NCI-H2107 (cell line): ENCODE data around the gene EXOSC7.

Source experiments
- DNase-seq: peaks from one replicate; lab custom pipeline; 2025; lab: John Stamatoyannopoulos, UW

Gene EXOSC7

DNA sequence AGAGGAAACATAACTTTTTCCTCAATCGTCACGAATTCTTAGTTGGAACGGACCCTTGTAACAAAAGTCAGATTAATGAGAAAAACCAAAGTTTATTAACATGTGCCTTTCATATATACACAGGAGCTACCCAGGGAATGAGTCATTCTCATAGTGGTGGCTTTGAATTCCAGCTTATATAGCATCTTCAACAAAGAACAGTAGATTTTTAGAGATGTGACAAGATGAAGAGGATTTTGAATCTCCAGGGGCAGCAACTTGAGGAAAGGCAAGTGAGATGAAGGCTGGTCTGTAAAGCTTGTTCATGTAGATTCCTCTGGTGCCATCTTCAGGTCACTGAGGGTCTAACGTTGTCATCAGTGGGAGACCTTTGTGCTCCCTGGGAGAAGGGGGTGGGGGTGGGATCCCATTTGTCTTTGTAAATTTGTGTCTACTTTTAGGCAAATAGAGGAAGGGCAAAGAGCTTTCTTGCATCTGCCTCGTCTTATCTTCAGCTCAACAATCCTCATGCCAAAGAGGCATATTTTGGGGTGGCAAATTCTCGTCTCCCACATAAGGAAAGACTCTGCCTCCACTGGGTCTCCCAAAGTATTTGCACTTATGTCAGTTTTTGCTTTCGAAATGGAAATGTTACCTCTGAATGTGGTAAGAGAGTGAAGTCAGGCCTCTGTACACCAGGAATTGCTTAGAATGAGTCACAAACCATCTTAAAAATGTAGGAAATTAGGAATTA is 79.5 kb downstream of the EXOSC7 start:
- no peak for DNase-seq

DNA sequence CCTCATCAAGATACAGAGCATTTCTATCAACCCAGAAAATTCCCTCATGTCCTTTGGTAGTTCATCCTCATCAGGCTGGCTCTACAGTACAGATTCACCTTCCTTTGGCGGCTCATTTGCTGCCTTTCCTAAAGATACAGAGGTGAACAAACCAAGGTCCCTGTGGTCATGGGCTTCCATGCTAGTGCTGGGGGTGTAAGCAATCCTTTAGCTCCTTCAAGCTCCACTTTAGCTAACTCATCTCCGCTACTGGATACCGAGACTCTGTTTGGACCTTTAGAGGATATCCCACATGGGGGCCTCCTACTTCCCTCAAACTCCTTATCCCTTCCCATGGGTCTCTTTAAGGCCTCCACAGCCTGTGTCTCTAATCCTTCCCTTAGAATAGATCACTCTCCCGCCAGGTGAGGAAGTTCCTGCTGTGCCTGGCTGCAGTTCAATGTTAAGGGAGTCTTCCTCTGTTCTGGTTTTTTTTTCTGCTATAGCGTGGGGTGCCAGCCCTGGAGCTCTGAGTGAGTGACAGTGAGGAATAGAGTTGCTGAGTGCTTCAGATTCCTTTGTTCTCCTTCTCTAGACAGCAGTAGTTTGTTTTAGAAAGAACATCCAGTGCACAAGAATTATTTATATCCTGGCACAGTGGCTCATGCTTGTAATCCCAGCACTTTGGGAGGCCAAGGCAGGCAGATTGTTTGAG is 80.7 kb downstream of the EXOSC7 start:
- no peak for DNase-seq

- DNase-seq: no peak
Observed at GRCh38 chr3:45057557-45057956, 81.5 kb downstream of the EXOSC7 start.

GRCh38 chr3:45059132-45059531 is 83.1 kb downstream of the EXOSC7 start:
- DNase-seq: no peak

DNA sequence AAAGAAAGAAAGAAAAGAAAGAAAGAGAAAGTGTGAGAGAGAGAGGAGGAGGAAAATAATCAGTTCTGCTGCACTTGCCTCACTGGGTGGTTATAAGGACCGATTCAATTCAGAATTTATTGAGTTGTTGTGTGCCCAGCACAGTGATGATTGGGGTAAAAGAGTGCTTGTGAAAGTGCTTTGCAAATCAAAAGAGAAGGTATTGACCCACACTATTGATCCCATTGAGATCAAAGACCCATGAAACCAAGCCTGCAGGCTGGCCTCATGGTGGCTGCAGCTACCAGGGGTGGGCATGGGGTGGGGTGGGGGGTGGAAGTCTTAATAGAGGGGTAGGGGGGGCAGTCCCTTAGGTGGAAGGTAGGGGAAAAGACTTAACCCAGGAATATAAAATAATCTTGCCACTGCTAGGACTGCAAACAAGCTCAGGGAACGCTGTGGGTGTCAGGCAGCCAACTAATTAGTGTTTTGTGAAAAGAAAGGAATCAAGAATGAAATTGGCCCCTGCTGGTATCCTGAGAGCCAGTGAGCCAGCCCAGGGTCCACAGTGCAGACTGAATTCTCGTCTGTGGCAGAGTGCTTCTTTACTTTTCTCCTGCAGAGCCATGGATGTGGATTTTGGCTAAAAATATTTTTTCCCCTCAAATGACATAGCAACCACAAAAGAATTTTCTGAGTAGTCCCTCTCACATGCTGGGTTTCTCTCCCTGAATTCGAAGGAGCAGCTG is 84.3 kb downstream of the EXOSC7 start:
- DNase-seq: no peak
